NCI-H2171 (cell line): ENCODE measurements around the gene ATP2A2.
"Not testable (repeated sequence)": the region's sequence is repeated elsewhere in the genome, so short reads cannot be mapped to it uniquely, and the experiment has no call there.

ENCODE experiments used
- DNase-seq: peaks from one replicate; lab custom pipeline; 2025; lab: John Stamatoyannopoulos, UW

ATP2A2 gene

GRCh38 chr12:110343736-110344555, 62.9 kb downstream of the ATP2A2 start:
- no peak for DNase-seq

DNA sequence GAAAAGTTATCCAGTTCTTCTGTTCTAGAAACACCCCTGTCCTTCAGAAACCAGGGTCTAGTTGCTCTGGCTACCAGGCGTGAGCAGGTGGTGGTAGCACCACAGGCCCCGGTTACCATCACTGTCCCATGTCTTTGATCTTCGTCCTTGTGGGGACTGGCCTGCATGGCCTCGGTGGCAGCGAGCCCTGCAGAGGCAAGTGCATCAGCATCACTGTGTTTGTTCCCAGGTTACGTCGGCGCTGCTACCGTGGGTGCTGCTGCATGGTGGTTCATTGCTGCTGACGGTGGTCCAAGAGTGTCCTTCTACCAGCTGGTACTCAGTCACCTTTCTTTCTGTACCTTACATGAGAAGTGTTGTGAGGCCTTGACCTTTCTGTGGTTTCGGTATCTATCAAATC, 63.6 kb downstream of the ATP2A2 start:
- no peak for DNase-seq

DNA sequence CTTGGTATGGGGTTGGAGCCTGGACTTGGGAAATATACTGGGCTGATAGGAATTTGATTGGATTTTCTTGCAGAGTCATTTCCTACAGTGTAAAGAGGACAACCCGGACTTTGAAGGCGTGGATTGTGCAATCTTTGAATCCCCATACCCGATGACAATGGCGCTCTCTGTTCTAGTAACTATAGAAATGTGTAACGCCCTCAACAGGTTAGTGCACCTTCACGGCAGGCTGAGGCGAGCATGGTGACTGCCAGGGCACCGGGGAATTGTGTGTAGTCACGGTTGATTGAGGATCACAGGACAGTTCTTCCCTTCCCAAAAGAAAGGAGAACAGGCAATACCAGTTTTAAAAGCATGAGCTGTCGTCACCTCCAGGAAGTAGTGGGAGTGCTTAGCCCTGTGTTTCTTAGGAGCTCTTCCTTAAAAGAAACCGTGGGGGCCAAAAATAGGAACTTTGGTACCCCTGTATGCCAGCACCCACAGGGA, 64.2 kb downstream of the ATP2A2 start:
- no peak for DNase-seq

DNA sequence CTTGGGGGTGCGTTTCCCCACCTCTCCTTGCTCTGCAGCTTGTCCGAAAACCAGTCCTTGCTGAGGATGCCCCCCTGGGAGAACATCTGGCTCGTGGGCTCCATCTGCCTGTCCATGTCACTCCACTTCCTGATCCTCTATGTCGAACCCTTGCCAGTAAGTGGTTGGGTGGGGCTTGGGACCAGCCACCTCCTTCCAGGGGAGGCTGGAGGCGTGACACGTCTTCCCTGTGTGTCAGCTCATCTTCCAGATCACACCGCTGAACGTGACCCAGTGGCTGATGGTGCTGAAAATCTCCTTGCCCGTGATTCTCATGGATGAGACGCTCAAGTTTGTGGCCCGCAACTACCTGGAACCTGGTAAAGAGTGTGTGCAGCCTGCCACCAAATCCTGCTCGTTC, 64.9 kb downstream of the ATP2A2 start:
- DNase-seq, result no peak

GRCh38 chr12:110347767-110348166, 66.7 kb downstream of the ATP2A2 start:
- DNase-seq, result no peak

DNA sequence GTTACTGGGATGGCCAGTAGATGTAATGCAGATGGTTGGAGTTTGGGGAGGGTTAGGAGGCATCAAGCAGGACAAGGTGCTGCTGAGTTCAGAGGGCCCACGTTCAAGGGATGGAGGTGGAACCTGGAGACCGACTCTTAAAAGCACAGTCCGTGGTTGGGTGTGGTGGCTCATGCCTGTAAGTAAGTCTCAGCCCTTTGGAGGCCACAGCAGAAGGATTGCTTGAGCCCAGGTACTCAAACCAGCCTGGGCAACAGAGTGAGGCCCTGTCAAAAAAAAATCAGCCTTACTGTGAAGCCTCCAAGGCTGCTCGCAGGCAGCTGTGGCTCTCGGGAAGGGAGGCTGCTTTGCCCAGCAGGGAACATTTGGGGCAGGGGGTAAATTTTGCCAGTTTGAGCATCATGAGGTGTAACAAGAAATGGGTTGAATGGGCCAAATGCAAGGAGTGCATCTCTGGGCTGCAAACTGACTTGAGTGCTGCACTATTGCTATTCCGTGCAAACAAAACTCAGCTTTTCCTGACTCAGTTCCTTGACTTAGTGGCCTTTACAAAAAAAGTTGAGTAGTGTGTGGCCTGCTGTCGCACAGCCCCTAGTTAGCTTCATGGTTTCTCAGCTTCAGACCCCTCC, 67.5 kb downstream of the ATP2A2 start:
- no peak for DNase-seq

GRCh38 chr12:110349096-110349495, 68.0 kb downstream of the ATP2A2 start:
- DNase-seq, result no peak

DNA sequence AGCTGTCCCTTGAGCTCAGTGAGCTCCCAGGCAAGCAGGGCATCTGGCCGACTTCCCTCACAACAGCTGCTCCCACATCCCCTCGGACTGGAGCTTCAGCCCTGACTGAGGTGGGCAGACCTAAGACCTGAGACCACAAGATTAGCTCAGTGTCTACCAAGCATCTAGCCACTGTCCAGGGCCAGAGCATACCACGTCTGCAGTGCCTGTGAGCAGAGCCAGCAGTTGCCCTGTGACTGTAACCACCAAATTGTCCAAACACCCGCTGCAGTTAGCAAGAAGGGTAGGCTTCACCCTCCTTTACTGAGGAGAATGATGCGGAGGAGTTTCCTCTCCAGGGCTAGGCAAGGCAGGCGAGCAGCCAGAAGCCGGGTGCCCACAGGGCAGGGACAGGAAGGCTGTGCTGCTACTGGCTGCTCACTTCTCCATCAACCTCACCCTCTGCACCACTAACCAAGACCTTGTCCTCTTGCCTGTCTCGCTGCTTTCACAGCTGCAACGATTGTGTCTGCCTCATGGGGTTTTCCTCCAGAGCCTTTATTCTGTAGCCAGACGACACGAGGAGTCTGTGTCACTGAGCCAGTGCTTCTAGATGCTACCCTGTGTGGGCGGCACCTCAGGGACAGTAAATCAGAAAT, 68.6 kb downstream of the ATP2A2 start:
- DNase-seq, result no peak

DNA sequence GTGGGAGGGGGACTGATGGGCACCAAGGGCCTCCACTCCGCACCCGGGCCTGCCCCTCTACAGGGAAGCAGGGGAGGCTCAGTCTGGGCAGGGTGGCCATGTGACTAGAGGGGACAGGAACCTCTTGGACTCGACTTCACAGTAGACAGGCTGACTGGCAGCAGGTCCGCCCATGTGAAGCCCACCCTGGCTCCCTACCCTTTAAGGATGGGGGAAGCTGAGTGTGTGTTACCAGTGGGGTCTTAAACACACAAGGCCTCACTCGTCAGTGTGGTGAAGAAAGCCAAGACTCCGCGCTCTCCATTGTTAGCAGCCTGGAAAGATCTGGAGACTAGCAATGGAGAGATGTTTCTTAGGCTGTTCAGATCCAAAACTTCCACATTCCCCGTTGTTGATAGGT, 70.1 kb downstream of the ATP2A2 start:
- DNase-seq, result no peak

- DNase-seq, result no peak
These were observed 71.4 kb downstream of the ATP2A2 start for GRCh38 chr12:110352401-110352800.

DNA sequence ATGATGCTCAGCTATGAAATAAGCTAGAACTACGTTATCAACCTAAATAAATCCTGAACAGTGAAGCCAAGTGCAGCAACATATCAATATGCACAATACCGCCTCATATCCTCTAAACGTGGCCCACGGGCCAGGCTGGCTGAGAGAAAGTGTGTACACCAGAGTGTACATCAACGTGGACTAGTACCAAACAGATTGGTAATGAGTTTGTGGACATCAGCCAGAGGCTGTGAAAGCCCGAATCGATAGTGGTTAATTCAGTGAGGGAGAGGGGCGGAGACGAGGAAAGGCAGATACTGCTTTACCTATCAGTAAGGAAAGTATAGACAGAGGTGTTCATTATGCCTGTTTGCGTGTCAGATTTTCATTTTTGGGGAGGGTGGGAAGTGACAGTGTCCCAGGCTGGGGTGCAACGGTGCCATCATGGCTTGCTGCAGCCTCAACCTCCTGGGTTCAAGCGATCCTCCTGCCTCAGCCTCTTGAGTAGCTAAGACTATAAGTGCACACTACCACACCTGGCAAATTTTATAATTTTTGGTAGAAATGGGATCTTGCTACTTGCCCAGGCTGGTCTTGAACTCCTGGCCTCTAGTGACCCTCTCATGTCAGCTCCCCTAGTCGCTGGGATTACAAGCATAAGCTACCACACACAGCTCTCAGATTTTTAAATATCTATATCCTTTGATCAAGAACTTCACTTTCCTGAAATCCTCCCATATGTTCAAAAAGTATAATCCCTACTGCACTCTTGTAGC, 72.3 kb downstream of the ATP2A2 start:
- DNase-seq, result no peak

- no peak for DNase-seq
These were observed 73.2 kb downstream of the ATP2A2 start for GRCh38 chr12:110354172-110354780.

DNA sequence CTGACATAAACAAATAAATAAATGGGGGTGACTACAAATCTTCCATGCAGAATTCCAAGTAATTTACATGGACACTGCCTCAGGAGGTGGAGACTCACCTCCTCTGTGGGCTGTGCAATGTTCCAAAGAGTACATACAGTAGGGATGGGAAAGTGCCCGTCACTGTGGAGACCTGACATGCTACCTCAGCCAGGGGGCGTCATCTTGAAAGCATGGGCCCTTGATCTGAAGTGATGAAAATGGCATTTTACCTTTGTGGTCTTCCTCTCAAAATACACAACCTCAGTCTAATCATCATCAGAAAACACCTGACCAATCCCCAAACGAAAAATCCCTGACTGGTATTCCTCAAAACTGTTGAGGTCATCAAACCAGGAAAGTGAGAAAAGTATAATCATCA, 74.0 kb downstream of the ATP2A2 start:
- DNase-seq, result no peak

DNA sequence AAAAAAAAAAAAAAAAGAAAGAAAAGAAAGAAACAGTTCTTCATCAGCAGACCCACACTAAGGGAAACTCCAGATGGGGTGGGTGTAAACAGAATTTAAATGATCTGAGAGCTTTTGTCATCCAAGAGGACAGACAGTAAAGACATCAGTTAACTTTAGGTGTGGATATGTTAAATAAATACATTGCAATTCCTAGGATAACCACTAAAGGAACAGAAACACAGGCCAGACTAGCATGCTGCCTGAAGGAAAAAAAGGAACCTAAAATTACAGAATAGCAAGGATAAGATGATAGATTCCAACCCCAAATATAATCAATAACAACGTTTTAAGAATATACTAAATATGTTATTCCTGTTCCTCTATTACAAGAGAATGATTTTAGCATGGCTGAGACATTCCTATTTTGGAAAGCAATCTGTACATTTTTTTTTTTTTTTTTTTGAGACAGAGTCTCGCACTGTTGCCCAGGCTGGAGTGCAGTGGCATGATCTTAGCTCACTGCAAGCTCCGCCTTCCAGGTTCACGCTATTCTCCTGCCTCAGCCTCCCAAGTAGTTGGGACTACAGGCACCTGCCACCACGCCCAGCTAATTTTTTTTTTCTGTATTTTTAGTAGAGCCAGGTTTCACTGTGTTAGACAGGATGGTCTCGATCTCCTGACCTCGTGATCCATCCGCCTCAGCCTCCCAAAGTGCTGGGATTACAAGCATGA, 77.5 kb downstream of the ATP2A2 start:
- DNase-seq, result not testable (repeated sequence)

GRCh38 chr12:110361216-110361615, 80.2 kb downstream of the ATP2A2 start:
- no peak for DNase-seq

DNA sequence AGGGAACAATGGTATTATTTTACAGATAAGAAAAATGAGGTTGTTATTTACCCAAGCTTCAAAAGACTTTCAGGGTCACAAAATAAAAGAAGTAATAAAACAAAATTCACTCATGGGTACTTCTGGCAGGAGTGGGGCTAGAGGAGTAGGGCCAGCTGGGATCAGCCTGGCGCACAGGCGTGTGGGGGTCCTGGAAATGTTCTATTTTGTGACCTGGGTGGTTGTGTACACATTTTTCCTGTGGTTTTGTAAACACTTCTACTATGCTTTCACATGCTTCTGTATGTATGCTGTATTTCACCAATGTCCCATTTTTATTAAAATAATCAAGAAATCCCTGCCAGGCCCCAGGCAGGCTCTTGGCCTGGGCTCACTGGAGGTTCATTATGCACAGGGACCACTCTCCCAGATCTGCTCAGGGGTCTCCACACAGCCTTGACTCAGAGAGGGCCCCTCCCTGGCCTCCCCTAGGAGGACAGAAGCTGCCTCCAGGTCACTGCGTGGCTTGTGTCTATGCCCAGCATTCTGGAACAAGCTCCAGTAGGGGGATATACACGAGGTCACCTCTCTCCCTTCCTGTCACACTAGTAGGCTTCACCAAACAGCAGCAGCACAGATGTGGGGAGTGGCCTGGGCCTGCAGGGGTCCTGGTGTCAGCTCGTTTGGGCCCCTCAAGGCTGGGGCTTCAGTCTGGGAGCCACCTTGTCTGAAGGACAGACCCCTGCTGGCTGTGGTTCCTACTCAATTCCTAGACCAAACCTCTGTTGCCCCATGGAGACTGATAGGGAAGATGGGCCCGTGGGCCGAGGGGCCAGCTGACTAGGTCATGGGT, 84.7 kb downstream of the ATP2A2 start:
- DNase-seq, result no peak

GRCh38 chr12:110366321-110367142, 85.5 kb downstream of the ATP2A2 start:
- no peak for DNase-seq

- peak; percentile 28 for DNase-seq
These were observed 86.3 kb downstream of the ATP2A2 start for GRCh38 chr12:110367181-110367864.

- no peak for DNase-seq
These were observed 88.9 kb downstream of the ATP2A2 start for GRCh38 chr12:110369992-110370391.
